GM19043 (cell line): ENCODE data around the gene EXOC4.
"Not testable (repeated sequence)": the region's sequence is repeated elsewhere in the genome, so short reads cannot be mapped to it uniquely, and the experiment has no call there.

ENCODE experiments used
- ATAC-seq: cut with Tn5 transposase; IDR thresholded peaks from one replicate; pipeline ENCODE4 v1.9.1; 2021; ENCODE audit warnings: low read depth; ENCODE audit not compliant: unreplicated experiment

Gene EXOC4

GRCh38 chr7:133252858-133253518 is at the start of gene EXOC4:
TSS of gene EXOC4 (plus strand) at chr7:133253078.
- peak; percentile 98 for ATAC-seq

- no peak for ATAC-seq
Observed at GRCh38 chr7:133203490-133203889, 49.4 kb upstream of the EXOC4 start.

GRCh38 chr7:133207687-133208086 is 45.2 kb upstream of the EXOC4 start:
- no peak for ATAC-seq

- ATAC-seq = not testable (repeated sequence)
Observed at GRCh38 chr7:133210817-133211216, 42.1 kb upstream of the EXOC4 start.

- not testable (repeated sequence) for ATAC-seq
Observed at GRCh38 chr7:133213772-133214171, 39.1 kb upstream of the EXOC4 start.

- no peak for ATAC-seq
Observed at GRCh38 chr7:133217773-133218172, 35.1 kb upstream of the EXOC4 start.

- no peak for ATAC-seq
Observed at GRCh38 chr7:133230591-133231194, 22.2 kb upstream of the EXOC4 start.

- ATAC-seq = no peak
Observed at GRCh38 chr7:133233142-133233541, 19.7 kb upstream of the EXOC4 start.

- no peak for ATAC-seq
Observed at GRCh38 chr7:133234961-133235875, 17.7 kb upstream of the EXOC4 start.

GRCh38 chr7:133237545-133237944 is 15.3 kb upstream of the EXOC4 start:
- no peak for ATAC-seq

GRCh38 chr7:133240302-133240701 is 12.6 kb upstream of the EXOC4 start:
- no peak for ATAC-seq

- ATAC-seq = no peak
Observed at GRCh38 chr7:133246558-133246957, 6.3 kb upstream of the EXOC4 start.

GRCh38 chr7:133248901-133249300 is 4.0 kb upstream of the EXOC4 start:
- ATAC-seq = no peak

GRCh38 chr7:133252506-133252857 is 396 bp upstream of the EXOC4 start:
- no peak for ATAC-seq

GRCh38 chr7:133253519-133253875 is 619 bp downstream of the EXOC4 start:
- no peak for ATAC-seq

- no peak for ATAC-seq
Observed at GRCh38 chr7:133255486-133255885, 2.6 kb downstream of the EXOC4 start.

GRCh38 chr7:133258174-133258573 is 5.3 kb downstream of the EXOC4 start:
- ATAC-seq = no peak

GRCh38 chr7:133265821-133266220 is 12.9 kb downstream of the EXOC4 start:
- ATAC-seq = no peak

GRCh38 chr7:133268355-133268754 is 15.5 kb downstream of the EXOC4 start:
- no peak for ATAC-seq

GRCh38 chr7:133272336-133272735 is 19.5 kb downstream of the EXOC4 start:
- ATAC-seq = no peak

- ATAC-seq = no peak
Observed at GRCh38 chr7:133273227-133273626, 20.3 kb downstream of the EXOC4 start.

GRCh38 chr7:133274265-133274664 is 21.4 kb downstream of the EXOC4 start:
- no peak for ATAC-seq
